ENCODE results near the gene C1QBP.
"Not testable (repeated sequence)": the region's sequence is repeated elsewhere in the genome, so short reads cannot be mapped to it uniquely, and the experiment has no call there.

The C1QBP gene, protein sequence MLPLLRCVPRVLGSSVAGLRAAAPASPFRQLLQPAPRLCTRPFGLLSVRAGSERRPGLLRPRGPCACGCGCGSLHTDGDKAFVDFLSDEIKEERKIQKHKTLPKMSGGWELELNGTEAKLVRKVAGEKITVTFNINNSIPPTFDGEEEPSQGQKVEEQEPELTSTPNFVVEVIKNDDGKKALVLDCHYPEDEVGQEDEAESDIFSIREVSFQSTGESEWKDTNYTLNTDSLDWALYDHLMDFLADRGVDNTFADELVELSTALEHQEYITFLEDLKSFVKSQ

DNA sequence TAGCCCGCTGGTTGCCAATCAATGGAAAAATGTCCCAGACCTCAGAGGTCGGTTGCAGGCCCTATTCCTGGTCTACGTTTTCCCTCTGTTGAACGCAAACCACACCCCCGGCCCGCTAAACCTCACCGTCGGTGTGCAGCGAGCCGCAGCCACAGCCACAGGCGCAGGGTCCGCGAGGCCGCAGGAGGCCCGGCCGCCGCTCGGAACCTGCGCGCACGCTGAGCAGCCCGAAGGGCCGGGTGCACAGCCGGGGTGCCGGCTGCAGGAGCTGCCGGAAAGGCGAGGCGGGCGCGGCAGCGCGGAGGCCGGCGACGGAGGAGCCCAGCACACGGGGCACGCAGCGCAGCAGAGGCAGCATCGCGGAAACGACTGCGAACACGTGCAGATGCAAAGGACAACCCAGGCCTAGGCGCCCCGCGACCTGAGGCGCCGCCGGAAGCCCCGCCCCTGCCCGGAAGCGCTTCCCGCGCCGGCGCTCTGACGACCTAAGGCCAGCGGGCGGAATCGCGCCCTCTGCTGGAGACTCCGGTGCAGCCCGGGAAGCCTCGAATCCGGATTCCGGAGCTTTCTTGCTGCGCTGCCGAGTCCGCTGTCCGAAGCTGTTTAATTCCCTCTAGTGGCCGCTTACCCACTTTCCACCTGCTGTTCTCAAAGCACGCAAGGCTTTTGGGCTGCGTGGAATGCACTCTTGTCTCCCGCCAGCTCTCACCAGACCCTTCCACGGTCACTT lies at the start of gene C1QBP:
TSS of gene C1QBP (minus strand) at position 440 of the 730 bp plus-strand sequence. CDS start at position 358, 82 bp downstream.
- DNase-seq: peak; percentile 97

GRCh38 chr17:5488752-5489151 lies 49.8 kb upstream of the C1QBP start:
- no peak for DNase-seq

GRCh38 chr17:5486206-5487124 lies 47.5 kb upstream of the C1QBP start, which contains the start of gene MIS12:
MIS12 (plus strand) TSS chr17:5486566; CDS start chr17:5488863, 2,297 bp downstream.
- peak; percentile 100 for DNase-seq

DNA sequence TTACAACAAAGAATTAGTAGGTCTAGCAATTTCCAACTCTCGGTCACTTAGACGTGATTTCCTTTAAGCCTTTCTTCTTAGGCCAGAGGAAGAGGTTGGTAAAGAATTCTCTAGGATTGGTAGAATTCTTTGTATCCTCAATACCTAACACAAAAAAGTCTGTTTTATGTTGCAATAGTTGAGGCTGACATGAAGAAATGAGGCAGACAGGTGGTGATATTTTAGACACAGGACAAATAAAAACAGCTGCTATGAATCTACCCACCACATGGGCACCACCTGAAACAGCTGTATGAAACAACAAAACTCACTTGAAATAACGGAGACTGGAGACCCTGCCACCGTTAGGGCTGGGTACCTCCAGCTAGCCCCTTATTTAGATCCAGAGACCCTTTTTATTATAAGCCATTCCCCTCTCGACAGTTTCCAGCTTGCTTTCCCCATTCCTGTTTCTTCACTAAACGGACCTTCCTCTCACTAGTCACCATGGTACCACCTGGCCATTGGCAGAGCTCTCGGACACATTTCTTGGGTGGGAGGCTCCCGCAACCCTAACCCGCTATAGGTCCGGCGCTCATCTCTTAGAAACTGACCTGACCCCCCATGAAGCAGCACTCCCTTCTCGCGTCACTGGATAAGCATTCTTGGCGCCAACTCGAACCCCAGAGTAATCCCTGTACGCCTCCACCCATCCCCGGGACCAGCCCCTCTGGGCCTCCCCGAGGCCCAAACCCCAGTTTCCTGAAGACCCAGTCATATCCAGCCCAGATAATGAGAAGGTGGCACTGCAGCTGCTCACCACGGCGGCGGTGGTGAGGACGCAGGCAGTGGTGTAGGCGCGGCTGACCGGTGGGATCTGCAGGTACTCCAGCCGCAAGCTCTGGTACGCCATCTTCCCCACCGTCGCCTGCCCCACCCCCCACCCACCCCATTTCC lies 46.6 kb upstream of the C1QBP start, which contains the start of gene DERL2:
TSS of gene DERL2 (minus strand) at position 909 of the 936 bp plus-strand sequence. CDS start at position 892, 17 bp downstream.
- no peak for DNase-seq

GRCh38 chr17:5481451-5481850 lies 42.5 kb upstream of the C1QBP start:
- no peak for DNase-seq

DNA sequence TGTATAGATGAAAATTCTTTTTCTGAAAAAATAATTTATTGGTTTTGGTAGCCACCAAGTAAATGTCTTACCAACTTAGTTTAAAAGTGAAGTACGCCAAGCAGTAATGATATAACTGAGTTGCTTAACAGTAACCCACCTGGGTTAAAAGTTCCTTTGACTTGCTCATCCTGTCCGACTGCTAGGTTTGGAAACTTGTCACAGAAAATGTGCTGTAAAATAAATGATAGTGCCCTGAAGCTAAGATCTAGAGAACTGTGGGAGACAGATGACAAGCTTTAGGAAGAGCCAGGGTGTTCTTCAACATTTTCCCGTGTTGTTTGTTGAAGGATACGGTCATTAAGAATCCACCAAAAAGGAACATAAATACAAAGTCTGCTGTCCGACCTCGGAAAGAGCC lies 42.0 kb upstream of the C1QBP start:
- DNase-seq: no peak

DNA sequence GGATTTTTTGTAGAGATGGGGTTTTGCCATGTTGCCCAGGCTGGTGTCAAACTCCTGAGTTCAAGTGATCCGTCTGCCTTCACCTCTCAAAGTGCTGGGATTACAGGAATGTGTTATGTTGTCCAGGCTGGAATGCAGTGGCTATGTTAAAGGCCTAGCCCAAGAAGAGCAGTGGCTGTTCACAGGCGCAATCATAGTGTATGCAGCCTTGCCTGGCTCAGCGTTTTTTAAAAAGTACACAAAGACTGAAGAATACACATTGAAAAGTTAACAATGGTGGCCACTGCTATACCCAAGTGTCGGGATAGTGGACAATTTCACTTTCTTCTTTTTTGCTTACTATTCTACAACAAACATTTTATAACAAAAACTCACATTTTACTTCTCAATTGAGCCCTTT lies 40.0 kb upstream of the C1QBP start:
- DNase-seq: no peak

GRCh38 chr17:5473906-5474305 lies 35.0 kb upstream of the C1QBP start:
- no peak for DNase-seq

GRCh38 chr17:5472511-5472910 lies 33.6 kb upstream of the C1QBP start:
- DNase-seq: no peak

- DNase-seq: no peak
These were observed 29.1 kb upstream of the C1QBP start for GRCh38 chr17:5468075-5468473.

GRCh38 chr17:5467416-5467815 lies 28.5 kb upstream of the C1QBP start:
- no peak for DNase-seq

DNA sequence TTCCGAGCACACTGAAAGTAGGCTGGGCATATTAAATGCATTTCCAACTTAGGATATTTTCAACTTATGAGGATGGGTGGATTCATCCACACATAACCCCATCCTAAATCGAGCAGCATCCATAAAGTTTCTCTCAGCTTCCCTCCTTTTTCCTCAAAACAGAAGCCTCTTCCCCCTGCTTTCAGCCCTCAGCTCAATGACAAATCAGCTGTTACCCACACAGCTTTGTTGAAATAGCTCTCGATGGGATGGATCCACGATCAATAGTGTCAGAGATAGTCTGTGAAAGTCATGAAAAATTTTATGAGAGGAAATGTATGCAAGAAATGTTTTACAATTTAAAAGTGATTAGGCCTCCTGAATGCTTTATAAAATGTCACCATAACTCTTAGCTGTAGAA lies 27.3 kb upstream of the C1QBP start:
- DNase-seq: no peak

GRCh38 chr17:5464717-5465507 lies 26.0 kb upstream of the C1QBP start:
- DNase-seq: no peak

DNA sequence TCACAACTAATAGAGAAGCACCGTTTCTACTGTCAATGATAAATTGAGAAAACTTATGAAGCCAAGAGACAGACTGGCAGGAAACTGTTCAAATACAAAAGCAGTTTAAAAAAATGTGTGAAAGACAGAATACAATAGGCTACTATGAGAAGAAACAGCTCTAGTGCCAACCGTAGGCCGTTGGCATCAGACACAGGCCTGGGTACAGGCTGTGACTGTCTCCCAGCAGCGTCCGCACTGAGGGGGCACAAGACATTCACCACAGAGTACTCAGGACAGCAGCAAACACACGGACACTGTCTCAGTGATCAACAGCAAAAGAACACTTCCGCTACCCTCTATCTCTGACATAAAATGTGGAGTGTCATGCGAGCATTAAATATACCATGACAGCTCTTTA lies 7.8 kb upstream of the C1QBP start:
- no peak for DNase-seq

DNA sequence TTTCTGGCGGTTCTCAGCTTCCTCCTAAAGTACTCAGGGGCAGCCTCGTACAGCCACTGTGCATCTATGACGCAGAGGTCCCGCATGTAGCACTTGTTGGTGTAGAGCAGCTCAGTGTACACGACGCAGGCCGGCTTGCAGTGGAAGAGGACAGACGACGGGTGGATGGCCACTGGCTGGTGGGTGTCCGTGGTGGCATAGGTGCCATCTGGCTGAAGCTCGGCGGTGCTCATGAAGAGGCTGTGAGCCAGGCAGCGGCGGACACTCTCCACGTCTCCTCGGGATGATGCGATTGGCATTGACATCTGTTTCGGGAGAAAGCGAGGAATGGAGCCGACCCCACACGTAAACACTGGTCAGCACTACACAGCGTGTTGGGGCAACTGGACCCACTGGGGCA lies 5.3 kb upstream of the C1QBP start:
- DNase-seq: no peak

DNA sequence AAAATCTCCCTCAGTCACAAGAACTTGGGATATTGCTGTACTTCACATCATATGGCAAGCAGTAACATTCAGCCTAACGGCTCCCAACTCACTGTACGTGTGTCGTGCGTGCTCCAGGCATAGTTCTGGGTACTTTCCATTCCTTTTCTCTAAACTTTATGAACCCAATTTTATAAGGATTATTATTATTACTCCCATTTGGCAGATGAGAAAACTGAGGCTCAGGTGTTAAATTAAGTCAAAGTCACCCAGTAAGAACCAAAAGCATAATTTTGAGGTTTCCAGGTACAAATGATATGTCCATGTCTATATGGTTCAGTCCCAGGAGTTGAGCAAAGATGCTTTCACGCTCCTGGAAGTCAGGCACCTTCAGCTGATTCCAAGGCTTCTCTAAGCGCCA lies 4.8 kb upstream of the C1QBP start:
- DNase-seq: no peak

DNA sequence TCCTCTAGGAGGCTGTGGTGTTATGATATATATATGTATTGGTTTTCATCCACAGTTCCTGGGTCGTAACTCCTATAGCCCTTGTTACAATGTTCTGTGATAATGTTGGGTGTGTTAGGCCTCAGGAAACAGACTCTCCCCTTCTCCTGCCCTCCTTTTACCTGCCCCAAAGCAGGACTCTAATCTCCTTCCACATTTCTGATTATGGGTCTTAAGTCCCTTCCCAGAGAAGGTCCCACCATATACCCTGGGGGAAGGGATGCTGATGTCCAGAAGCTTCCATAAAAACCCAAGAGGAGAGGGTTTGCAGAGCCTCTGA lies 450 bp upstream of the C1QBP start:
- no peak for DNase-seq

- DNase-seq: no peak
These were observed 1.1 kb downstream of the C1QBP start for GRCh38 chr17:5437721-5438317.

- not testable (repeated sequence) for DNase-seq
These were observed 3.1 kb downstream of the C1QBP start for GRCh38 chr17:5435781-5436315.

DNA sequence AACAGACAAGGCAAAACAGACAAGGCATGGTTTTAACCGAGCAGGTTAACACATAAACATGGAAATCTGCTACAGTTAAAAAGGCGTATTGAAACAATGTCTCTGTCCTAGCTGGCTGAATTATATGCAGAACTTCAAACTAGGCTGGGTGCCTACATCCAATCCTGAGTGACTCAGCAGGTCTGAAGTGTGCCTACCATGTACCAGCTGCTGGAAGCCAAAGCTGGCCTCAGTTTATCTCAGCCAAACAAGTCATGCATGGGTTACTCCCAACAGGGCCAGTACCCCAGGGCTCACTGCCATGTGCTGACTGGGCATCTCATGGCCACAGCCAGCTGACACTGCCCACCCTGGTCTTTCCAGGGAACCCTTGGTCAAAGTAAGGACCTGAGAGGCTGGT lies 4.0 kb downstream of the C1QBP start:
- DNase-seq: no peak
